Upper lobe of right lung (tissue), 1 donor: ENCODE measurements around the gene PDE6G. TPM values are rescaled to one million over a fixed set of nuclear protein-coding genes. Genes with fewer than 3 reads are reported as not detected.

Source experiments
- ATAC-seq: fragments of 200-7000 bp; cut with Tn5 transposase; one replicate; pipeline ENCODE4 v1.9.1; 2020; ENCODE audit warnings: mild to moderate bottlenecking, moderate library complexity
- DNase-seq: peaks from one replicate; pipeline ENCODE4 v3.0.0-alpha.2; 2020
- H3K27ac ChIP-seq: fragments of 200-600 bp; one replicate; pipeline ENCODE4 v1.8.0; 2022
- H3K27me3 ChIP-seq: fragments of 200-600 bp; one replicate; pipeline ENCODE4 v1.8.0; 2022; ENCODE audit warnings: mild to moderate bottlenecking
- H3K36me3 ChIP-seq: fragments of 200-600 bp; one replicate; pipeline ENCODE4 v1.8.0; 2022
- H3K4me1 ChIP-seq: fragments of 200-600 bp; one replicate; pipeline ENCODE4 v1.8.0; 2022
- H3K4me3 ChIP-seq: fragments of 200-600 bp; one replicate; pipeline ENCODE4 v1.8.0; 2022; ENCODE audit warnings: mild to moderate bottlenecking
- H3K9me3 ChIP-seq: fragments of 200-600 bp; one replicate; pipeline ENCODE4 v1.8.0; 2022
- intact Hi-C: fragments of 100-400 bp; cut with DNase I; formaldehyde crosslinking; loops from one replicate; pipeline ENCODE4 v1.11.0; 2022
- total RNA-seq: library from RNA; stranded (reverse); fragmentation: NEBNext Ultra II Directional; extraction: Animal tissue kit (Norgen Biotek cat#: 25700); gene quantifications from one replicate; pipeline ENCODE4 v1.2.1, GENCODE V29; 2021
- TF ChIP-seq, protein P1 (sequence below): fragments of 200-600 bp; IDR thresholded peaks from one replicate; pipeline ENCODE4 v1.8.0; 2022; ENCODE audit warnings: antibody characterized with exemption
- donor health status: DM: no; HTN: yes; CAD: no; lungs with severe emphysema.

The PDE6G gene
- total RNA-seq, 1 donor from 2014 or later: 1.0 TPM

DNA sequence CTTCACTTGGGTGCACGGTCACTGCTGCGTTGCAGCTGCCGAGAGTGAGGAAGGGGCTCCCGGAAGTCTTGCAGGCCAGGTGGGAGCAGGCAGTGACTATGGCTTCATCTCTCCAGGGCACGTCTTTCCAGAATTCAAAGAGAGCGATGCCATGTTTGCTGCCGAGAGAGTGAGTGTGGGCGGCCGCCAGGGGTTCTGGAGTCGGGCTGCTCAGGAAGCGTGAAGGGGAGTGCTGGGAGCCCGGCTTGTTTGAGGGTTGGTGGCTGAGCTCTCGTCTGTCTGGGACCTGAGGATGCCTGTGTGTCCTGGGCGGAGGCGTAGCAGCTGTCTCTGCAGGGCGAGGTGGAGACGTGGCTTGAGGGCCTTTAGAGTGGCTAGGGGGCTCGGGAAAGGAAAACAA lies 33.7 kb upstream of the PDE6G start:
- TF ChIP-seq, protein P1, sequence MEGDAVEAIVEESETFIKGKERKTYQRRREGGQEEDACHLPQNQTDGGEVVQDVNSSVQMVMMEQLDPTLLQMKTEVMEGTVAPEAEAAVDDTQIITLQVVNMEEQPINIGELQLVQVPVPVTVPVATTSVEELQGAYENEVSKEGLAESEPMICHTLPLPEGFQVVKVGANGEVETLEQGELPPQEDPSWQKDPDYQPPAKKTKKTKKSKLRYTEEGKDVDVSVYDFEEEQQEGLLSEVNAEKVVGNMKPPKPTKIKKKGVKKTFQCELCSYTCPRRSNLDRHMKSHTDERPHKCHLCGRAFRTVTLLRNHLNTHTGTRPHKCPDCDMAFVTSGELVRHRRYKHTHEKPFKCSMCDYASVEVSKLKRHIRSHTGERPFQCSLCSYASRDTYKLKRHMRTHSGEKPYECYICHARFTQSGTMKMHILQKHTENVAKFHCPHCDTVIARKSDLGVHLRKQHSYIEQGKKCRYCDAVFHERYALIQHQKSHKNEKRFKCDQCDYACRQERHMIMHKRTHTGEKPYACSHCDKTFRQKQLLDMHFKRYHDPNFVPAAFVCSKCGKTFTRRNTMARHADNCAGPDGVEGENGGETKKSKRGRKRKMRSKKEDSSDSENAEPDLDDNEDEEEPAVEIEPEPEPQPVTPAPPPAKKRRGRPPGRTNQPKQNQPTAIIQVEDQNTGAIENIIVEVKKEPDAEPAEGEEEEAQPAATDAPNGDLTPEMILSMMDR: no peak
- DNase-seq (no peak), ATAC-seq (no peak)
- H3K4me1 ChIP-seq: peaks cover 10% of the 10 kb centered on the region
- no peaks in the 10 kb centered on the region for H3K9me3 ChIP-seq
- peaks cover 95% of the 10 kb centered on the region for H3K36me3 ChIP-seq
- H3K27ac ChIP-seq: no peak overlapping the region
- no peak overlapping the region for H3K4me3 ChIP-seq
- H3K27me3 ChIP-seq: no peaks in the 10 kb centered on the region
- intact Hi-C loops: no loop called here

DNA sequence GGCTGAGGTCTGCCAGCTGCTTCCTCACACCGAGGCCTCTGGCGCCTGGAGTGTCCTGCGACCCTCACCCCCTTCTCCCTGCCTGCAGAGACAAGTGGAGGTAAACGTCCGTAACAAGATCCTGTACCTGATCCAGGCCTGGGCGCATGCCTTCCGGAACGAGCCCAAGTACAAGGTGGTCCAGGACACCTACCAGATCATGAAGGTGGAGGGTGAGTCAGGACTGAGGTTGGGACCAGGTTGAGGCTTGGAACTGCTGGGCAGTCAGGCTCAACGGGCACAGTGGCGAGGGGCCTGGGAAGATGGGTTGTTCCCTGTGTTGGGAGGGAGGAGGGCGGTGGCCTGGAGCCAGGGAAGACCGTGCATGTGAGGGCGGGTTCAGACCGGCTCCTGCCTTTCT lies 32.3 kb upstream of the PDE6G start:
- no peak for ATAC-seq
- intact Hi-C loops: no loop called here
- no peak overlapping the region for H3K4me3 ChIP-seq
- no peaks in the 10 kb centered on the region for H3K9me3 ChIP-seq
- TF ChIP-seq, protein P1: no peak
- peaks cover 80% of the 10 kb centered on the region for H3K36me3 ChIP-seq
- H3K27ac ChIP-seq: no peak overlapping the region
- peaks cover 18% of the 10 kb centered on the region for H3K4me1 ChIP-seq
- DNase-seq: no peak
- no peaks in the 10 kb centered on the region for H3K27me3 ChIP-seq

DNA sequence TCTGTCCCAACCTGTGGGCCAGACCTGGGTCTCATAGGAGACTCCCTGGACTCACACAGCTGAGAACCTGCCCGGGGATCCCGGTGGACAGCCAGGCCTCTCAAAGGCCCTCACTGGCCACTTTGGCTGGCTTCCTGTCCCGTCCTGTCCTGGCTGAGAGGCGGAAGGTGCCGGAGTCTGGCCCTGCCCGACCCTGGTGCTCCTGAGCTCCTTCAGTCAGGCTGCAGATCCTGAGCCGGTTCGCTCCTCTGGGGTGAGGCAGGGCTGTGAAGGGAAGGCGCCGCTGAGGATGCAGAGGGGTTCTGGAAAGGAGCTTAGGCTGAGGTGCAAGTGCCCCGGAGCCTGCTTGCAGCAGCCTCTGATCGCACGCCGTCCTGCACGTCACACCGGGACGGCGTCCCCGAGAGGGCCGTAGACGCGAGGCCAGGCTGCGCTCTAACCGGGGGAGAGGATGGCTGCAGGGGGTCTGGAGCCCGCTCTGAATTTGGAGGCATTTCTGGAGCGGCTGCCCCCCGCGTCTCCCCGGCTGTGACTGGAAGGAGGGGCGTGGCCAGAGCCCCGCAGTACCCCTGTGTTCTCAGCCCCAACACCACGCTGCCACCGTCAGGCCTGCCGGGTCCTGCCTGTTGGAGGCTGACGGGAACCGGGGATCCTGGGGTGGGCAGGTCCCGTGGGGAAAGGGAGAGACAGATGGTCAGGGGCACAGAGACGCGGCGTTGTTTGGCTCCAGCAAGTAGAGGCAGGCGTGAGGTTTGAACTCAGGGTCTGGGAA lies 31.6 kb upstream of the PDE6G start:
- TF ChIP-seq, protein P1: no peak
- H3K36me3 ChIP-seq: peaks cover 76% of the 10 kb centered on the region
- no peak for DNase-seq

DNA sequence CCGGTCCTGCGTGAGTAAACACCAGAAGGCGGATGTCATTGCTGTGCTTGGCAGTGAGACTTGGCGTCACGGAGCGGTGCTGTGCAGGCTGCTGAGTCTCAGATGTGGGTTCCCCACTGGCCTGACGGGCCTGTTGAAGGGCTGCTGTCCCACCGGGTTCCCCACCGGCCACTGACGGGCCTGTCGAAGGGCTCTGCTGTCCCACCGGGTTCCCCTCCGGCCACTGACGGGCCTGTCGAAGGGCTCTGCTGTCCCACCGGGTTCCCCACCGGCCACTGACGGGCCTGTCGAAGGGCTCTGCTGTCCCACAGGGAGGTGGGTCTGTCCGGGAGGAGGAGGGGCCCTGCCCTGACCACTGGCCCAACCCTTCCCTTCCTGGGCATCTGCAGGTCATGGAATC lies 30.3 kb upstream of the PDE6G start:
- Histone ChIP-seq H3K9me3 (no peaks in the 10 kb centered on the region), H3K36me3 (peaks cover 63% of the 10 kb centered on the region), H3K4me3 (no peak overlapping the region), H3K27ac (no peak overlapping the region), H3K4me1 (peaks cover 27% of the 10 kb centered on the region), H3K27me3 (no peaks in the 10 kb centered on the region)
- TF ChIP-seq, protein P1: no peak
- no peak for ATAC-seq
- no peak for DNase-seq
- intact Hi-C loops: no loop called here

More for the DNA sequence above, 31.6 kb upstream of the PDE6G start:
- no peaks in the 10 kb centered on the region for H3K27me3 ChIP-seq
- intact Hi-C loops: no loop called here
- no peaks in the 10 kb centered on the region for H3K9me3 ChIP-seq
- no peak overlapping the region for H3K4me3 ChIP-seq
- H3K27ac ChIP-seq: no peak overlapping the region
- peaks cover 18% of the 10 kb centered on the region for H3K4me1 ChIP-seq
- no peak for ATAC-seq

DNA sequence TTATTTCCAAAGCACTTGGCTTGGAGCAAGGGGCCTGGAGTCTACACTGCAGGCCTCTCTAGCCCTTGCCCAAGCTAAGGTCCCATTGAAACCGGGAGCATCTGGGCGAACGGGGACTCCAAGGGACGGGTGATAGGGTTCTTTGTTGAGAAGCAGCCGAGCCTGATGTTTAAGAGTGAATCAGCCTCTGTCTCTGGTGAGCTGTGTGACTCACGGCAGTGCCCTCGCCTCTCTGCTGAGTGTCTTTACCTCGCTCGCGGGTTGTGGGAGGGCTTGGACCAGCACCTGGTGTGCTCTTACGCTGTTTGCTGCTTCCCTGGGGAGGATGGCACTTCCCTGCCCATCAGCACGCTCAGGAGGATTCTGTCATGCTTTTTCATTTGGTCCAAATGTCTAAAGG lies 28.8 kb upstream of the PDE6G start:
- H3K4me3 ChIP-seq: peak overlapping the region; percentile 91
- TF ChIP-seq, protein P1: no peak
- no peaks in the 10 kb centered on the region for H3K9me3 ChIP-seq
- H3K36me3 ChIP-seq: peaks cover 49% of the 10 kb centered on the region
- DNase-seq (no peak), ATAC-seq (no peak)
- intact Hi-C loops: no loop called here
- H3K27me3 ChIP-seq: no peaks in the 10 kb centered on the region
- H3K27ac ChIP-seq: peak overlapping the region; percentile 88
- H3K4me1 ChIP-seq: peaks cover 27% of the 10 kb centered on the region
